HG03571 (cell line): ENCODE data around the gene TAF5.
"Not testable (repeated sequence)": the region's sequence is repeated elsewhere in the genome, so short reads cannot be mapped to it uniquely, and the experiment has no call there.

Source experiments
- ATAC-seq: cut with Tn5 transposase; IDR thresholded peaks from one replicate; pipeline ENCODE4 v1.9.1; 2021; ENCODE audit not compliant: unreplicated experiment

The TAF5 gene

GRCh38 chr10:103367782-103368518 lies at the start of gene TAF5:
Gene TAF5 (plus strand): TSS chr10:103367976. CDS start chr10:103367990, 14 bp downstream.
- ATAC-seq, result peak; percentile 73

- no peak for ATAC-seq
Observed at GRCh38 chr10:103327906-103328305, 39.9 kb upstream of the TAF5 start.

- no peak for ATAC-seq
Observed at GRCh38 chr10:103333934-103334520, 33.7 kb upstream of the TAF5 start.

- ATAC-seq, result no peak
Observed at GRCh38 chr10:103334567-103334966, 33.2 kb upstream of the TAF5 start.

GRCh38 chr10:103336370-103336769 lies 31.4 kb upstream of the TAF5 start:
- ATAC-seq, result no peak

- no peak for ATAC-seq
Observed at GRCh38 chr10:103350175-103350516, 17.6 kb upstream of the TAF5 start.

GRCh38 chr10:103350517-103351260 lies 17.1 kb upstream of the TAF5 start, which contains the start of gene PCGF6:
Gene PCGF6 (minus strand): TSS chr10:103351140. CDS start chr10:103351066, 74 bp downstream.
- peak; percentile 76 for ATAC-seq

- ATAC-seq, result no peak
Observed at GRCh38 chr10:103353281-103353680, 14.5 kb upstream of the TAF5 start.

GRCh38 chr10:103354567-103354966 lies 13.2 kb upstream of the TAF5 start:
- not testable (repeated sequence) for ATAC-seq

- no peak for ATAC-seq
Observed at GRCh38 chr10:103355906-103356599, 11.7 kb upstream of the TAF5 start.

- ATAC-seq, result not testable (repeated sequence)
Observed at GRCh38 chr10:103359493-103359892, 8.3 kb upstream of the TAF5 start.

- ATAC-seq, result not testable (repeated sequence)
Observed at GRCh38 chr10:103360791-103361190, 7.0 kb upstream of the TAF5 start.

GRCh38 chr10:103367379-103367781 lies 396 bp upstream of the TAF5 start:
- no peak for ATAC-seq

GRCh38 chr10:103373544-103373943 lies 5.8 kb downstream of the TAF5 start:
- no peak for ATAC-seq

- no peak for ATAC-seq
Observed at GRCh38 chr10:103374263-103374662, 6.5 kb downstream of the TAF5 start.

GRCh38 chr10:103382769-103383168 lies 15.0 kb downstream of the TAF5 start:
- ATAC-seq, result no peak

- ATAC-seq, result no peak
Observed at GRCh38 chr10:103394180-103394579, 26.4 kb downstream of the TAF5 start.

- ATAC-seq, result no peak
Observed at GRCh38 chr10:103395754-103396066, 27.9 kb downstream of the TAF5 start.

GRCh38 chr10:103396067-103396788 lies 28.5 kb downstream of the TAF5 start, which contains the start of the genes ATP5MK and PDCD11:
Gene ATP5MK (minus strand): TSS chr10:103396475. CDS start chr10:103392457, 4,018 bp downstream.
Gene PDCD11 (plus strand): TSS chr10:103396626. CDS start chr10:103398427, 1,801 bp downstream.
- peak; percentile 99 for ATAC-seq

- ATAC-seq, result no peak
Observed at GRCh38 chr10:103396789-103397087, 29.0 kb downstream of the TAF5 start.
